Stimulated activated CD8-positive, alpha-beta memory T cell treated with anti-CD3 and anti-CD28 coated beads, Interleukin-15, amount 100 ng/mL, for 1 hour (primary cell): ENCODE data around the gene SPSB3.

Experiments
- DNase-seq: peaks from one replicate; pipeline ENCODE4 v3.0.0-alpha.2; 2020; ENCODE audit warnings: low read depth

The SPSB3 gene

GRCh38 chr16:1788708-1789100 lies 6.3 kb upstream of the SPSB3 start:
- no peak for DNase-seq

GRCh38 chr16:1788095-1788707 lies 5.8 kb upstream of the SPSB3 start:
- DNase-seq = no peak

GRCh38 chr16:1787322-1788094 lies 5.1 kb upstream of the SPSB3 start:
- no peak for DNase-seq

- no peak for DNase-seq
These were observed 4.6 kb upstream of the SPSB3 start for GRCh38 chr16:1787056-1787321.

- no peak for DNase-seq
These were observed 4.1 kb upstream of the SPSB3 start for GRCh38 chr16:1786242-1787055.

GRCh38 chr16:1785846-1786170 lies 3.4 kb upstream of the SPSB3 start:
- DNase-seq = no peak

GRCh38 chr16:1784977-1785845 lies 2.8 kb upstream of the SPSB3 start:
- no peak for DNase-seq

GRCh38 chr16:1781758-1782407 lies 488 bp downstream of the SPSB3 start:
- DNase-seq = no peak

- DNase-seq = no peak
These were observed 1.1 kb downstream of the SPSB3 start for GRCh38 chr16:1781254-1781653.

- DNase-seq = no peak
These were observed 1.7 kb downstream of the SPSB3 start for GRCh38 chr16:1780677-1781072.

- DNase-seq = no peak
These were observed 2.4 kb downstream of the SPSB3 start for GRCh38 chr16:1779741-1780676.

GRCh38 chr16:1779234-1779701 lies 3.1 kb downstream of the SPSB3 start:
- no peak for DNase-seq

GRCh38 chr16:1778200-1779179 lies 3.9 kb downstream of the SPSB3 start:
- no peak for DNase-seq

GRCh38 chr16:1777375-1778199 lies 4.8 kb downstream of the SPSB3 start:
- no peak for DNase-seq

GRCh38 chr16:1776991-1777374 lies 5.4 kb downstream of the SPSB3 start:
- DNase-seq = no peak

- DNase-seq = no peak
These were observed 5.8 kb downstream of the SPSB3 start for GRCh38 chr16:1776672-1776955.

GRCh38 chr16:1775846-1776671 lies 6.3 kb downstream of the SPSB3 start:
- DNase-seq = no peak
